Astrocyte (in vitro differentiated cells and primary cell): Measurements from ENCODE around the gene ANKH.

Experiments
- EZH2 ChIP-seq: IDR thresholded peaks from 2 replicates; pipeline ENCODE4 v1.6.1; 2012; ENCODE audit warnings: mild to moderate bottlenecking, low read length, inconsistent platforms; ENCODE audit not compliant: insufficient read depth
- TF ChIP-seq, protein P1 (sequence below): IDR thresholded peaks from 2 replicates; pipeline ENCODE4 v1.5.1; 2011; ENCODE audit warnings: low read depth, mild to moderate bottlenecking, inconsistent platforms, low read length, moderate library complexity; ENCODE audit not compliant: insufficient read depth

DNA sequence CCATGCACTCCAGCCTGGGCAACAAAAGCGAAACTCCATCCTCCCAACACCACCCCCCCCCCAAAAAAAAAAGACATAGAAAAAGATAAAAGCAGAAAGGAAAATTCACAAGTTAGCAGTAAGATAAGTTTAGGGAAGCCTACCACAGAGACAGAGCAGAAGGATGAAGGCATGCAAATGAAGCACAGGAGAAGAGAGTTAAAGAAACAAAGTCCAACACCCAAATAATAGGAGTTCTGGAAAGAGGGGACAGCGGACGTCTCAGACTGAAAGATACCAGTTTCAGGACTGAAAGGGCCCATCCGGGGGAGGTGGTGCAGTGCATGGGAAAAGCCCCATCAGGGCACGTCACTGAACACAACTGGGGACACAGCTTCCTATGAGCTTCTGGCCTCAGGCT is 152.8 kb downstream of the ANKH start:
- TF ChIP-seq, protein P1, sequence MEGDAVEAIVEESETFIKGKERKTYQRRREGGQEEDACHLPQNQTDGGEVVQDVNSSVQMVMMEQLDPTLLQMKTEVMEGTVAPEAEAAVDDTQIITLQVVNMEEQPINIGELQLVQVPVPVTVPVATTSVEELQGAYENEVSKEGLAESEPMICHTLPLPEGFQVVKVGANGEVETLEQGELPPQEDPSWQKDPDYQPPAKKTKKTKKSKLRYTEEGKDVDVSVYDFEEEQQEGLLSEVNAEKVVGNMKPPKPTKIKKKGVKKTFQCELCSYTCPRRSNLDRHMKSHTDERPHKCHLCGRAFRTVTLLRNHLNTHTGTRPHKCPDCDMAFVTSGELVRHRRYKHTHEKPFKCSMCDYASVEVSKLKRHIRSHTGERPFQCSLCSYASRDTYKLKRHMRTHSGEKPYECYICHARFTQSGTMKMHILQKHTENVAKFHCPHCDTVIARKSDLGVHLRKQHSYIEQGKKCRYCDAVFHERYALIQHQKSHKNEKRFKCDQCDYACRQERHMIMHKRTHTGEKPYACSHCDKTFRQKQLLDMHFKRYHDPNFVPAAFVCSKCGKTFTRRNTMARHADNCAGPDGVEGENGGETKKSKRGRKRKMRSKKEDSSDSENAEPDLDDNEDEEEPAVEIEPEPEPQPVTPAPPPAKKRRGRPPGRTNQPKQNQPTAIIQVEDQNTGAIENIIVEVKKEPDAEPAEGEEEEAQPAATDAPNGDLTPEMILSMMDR = no peak
- no peak for TF ChIP-seq EZH2
